DLD1 (cell line): ENCODE results near the gene GALR2.

Experiments
- in situ Hi-C: cut with HindIII; loops from 2 replicates; pipeline ENCODE4 v1.10.0; 2017; ENCODE audit warnings: low sequenced_read_pairs

GALR2 gene

DNA sequence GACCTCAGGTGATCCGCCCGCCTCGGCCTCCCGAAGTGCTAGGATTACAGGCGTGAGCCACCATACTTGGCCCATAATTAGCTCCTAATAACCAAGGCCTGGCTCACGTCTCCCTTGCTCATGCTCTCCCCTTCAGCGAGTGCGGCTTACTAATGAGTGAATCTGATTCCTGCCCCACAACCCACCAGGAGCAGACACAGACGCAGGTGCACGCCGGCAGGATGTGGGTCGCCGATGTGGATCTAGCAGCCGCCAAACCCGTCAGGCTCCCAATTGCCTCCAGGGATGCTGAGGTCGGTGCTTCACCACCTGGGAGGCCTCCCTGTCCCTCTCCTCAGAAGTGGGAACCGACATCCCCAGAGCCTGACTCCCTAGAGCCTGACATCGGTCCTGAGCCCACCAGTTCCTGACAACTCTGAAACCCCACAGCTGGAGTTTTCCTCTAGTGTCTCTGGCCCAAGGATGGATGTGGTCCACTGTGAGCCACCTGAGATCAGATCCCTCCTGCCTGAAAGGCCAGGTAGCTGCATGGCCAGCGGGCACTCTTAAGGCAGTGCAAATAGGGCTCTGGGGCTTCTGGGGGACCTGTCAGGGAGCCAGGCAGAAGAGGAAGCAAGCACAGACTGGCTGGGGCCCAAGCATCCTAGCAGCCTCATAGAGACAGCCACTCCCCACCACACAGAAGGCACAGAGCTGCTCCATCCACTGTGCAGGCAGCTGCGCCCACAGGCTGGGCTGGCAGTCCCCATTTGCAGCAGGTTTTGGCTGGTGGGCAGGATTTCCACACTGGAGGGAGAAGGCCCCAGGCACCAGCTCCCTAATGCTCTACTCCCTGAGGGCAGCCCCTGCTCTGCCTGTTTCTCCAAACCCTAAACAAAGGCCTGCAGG, 18.2 kb downstream of the GALR2 start:
- in situ Hi-C loops = no loop called here

- in situ Hi-C loops = no loop called here
Measured at GRCh38 chr17:76094046-76094445, 19.5 kb downstream of the GALR2 start.

- in situ Hi-C loops = no loop called here
Measured at GRCh38 chr17:76095943-76096342, 21.4 kb downstream of the GALR2 start.

- in situ Hi-C loops = no loop called here
Measured at GRCh38 chr17:76097716-76098295, 23.2 kb downstream of the GALR2 start.

GRCh38 chr17:76102944-76103273, 28.3 kb downstream of the GALR2 start:
- in situ Hi-C loops = no loop called here

GRCh38 chr17:76103274-76104139, 28.9 kb downstream of the GALR2 start, which contains the start of gene EXOC7:
TSS of gene EXOC7 (minus strand) at chr17:76103787. CDS start at chr17:76103692, 95 bp downstream.
- in situ Hi-C loops = no loop called here

- in situ Hi-C loops = no loop called here
Measured at GRCh38 chr17:76104140-76104895, 29.7 kb downstream of the GALR2 start.

- in situ Hi-C loops = no loop called here
Measured at GRCh38 chr17:76104896-76105231, 30.3 kb downstream of the GALR2 start.

- in situ Hi-C loops = no loop called here
Measured at GRCh38 chr17:76106703-76107102, 32.1 kb downstream of the GALR2 start.

- in situ Hi-C loops = no loop called here
Measured at GRCh38 chr17:76107509-76107908, 32.9 kb downstream of the GALR2 start.

DNA sequence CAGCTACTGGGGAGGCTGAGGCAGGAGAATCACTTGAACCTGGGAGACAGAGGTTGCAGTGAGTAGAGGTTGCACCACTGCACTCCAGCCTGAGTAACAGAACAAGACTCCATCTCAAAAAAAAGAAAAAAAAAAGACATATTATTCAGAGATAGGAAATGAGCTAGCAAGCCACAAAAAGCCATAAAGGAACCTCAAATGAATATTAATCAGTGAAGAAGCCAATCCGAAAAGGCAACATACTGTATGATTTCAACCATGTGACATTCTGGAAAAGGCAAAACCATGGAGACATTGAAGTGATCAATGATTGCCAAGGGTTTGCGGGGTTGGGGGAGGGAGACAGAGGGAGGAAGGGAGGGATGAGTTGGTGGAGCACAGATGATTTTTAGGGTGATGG, 37.4 kb downstream of the GALR2 start:
- in situ Hi-C loops = no loop called here

GRCh38 chr17:76115138-76115754, 40.7 kb downstream of the GALR2 start:
- in situ Hi-C loops = no loop called here

DNA sequence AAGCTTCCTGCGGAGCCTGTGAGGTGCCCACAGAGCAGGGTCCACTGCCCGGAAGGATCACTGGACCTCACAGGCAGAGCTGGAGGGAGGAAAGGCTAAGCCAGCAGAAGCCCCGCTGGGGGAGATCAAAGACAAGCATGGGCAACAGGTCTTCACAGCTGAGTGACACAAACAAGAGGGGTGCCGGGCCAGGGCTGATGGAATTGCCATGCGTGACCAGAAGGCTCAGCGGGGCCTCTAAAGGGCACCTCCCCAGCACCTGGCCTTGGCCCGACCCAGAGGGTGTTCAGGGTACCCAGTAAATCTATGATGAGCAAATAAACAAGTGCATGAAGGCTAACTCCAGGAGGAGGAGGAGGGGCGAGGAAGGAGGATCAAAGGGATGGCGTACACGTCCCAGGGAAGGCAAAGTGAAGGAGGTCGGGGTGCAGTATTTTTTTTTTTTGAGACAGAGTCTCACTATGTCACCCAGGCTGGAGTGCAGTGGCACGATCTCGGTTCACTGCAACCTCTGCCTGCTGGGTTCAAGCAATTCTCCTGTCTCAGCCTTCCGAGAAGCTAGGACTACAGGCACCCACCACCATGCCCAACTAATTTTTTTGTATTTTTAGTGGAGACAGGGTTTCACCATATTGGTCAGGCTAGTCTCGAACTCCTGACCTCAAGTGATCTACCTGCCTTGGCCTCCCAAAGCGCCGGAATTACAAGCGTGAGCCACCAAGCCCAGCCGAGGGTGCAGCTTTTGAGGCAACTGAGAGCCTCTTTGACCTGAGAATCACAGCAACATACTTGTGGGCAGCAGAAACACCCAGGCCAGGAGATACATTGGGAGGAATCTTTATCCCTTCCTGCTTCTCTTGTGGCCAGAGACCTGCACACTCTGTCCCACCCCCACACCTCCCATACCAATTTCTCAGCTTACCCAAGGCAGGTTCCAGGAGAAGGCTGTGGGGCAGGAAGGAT, 45.1 kb downstream of the GALR2 start:
- in situ Hi-C loops = no loop called here

DNA sequence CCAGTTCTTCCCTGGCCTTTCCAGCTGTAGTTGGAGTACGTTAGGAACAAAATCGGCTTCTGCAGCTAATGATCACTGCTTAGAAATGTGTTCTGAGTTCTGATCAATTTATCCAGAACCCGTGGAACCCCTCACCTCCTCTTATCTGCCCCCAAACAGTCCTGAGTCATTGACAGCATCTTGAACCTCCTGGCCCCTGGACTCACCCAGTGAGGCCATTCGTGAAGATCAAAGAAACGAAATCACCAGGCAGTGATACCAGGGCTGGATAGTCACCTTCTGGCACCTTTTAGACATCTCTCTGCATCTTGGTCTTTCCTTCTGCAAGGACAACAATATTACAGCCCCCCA, 46.1 kb downstream of the GALR2 start:
- in situ Hi-C loops = no loop called here

DNA sequence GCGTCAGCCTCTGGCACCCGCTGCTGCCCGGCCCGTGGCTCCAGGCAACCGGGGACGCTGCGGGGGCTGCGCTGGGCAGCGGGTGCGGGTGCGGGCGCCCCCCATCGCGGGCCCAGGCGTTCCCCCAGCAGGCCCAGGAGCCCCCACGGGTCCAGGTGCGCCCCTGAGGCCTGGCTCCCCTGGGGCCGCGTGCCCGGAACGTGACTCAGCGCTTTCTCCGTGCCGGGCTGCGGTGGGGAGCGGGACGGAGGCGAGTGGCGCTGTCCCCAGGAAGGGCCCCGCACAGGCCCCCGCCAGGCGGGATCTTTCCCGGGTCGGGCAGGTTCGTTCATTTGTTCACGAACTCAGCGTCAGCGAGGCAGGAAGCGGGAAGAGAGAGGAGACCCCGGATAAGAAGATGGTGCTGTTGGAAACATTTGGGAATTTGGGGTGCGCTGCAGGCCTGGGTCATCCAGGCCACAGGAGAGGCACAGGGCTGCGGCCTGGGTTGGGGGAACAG, 47.4 kb downstream of the GALR2 start:
- in situ Hi-C loops = no loop called here

DNA sequence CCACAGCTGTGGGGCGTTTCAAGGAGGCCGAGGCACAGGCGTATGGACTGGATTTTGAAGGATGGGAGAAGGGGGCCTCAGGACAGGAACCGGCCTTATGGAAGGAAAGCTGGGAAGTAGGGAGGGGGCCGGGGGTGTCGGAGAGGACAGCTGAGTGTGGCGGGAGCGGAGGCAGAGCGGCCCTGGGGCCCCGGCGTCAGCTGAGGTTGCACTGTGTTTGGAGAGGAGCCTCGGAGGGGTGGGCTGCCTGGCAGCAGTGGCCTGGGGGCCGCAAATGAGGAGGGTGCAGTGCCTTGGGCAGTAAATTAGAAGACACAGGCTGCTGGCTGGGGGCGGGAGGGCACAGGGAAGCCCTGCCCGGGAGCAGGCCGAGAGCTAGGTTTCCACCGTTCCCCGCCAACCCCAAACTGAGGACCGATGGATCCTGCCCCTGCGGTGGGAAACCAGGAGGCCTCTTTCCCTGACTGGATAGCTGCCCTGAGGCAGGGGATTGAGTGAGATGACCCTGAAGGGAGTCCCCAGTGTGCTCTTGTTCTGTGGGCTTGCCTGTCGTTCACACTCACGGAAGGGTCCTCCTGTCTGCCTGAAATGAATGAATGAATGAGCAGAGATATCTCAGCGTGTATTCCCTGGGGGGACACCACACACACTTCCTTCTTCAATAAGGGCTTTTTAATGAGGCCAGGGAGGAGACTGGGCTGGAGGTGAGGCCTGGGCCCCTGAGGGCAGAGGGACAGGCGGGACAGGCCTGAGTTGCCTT, 48.0 kb downstream of the GALR2 start:
- in situ Hi-C loops = no loop called here

GRCh38 chr17:76123191-76123499, 48.6 kb downstream of the GALR2 start:
- in situ Hi-C loops = no loop called here

GRCh38 chr17:76123749-76124581, 49.4 kb downstream of the GALR2 start:
- in situ Hi-C loops = no loop called here
